NCI-H128 (cell line): ENCODE results near the gene SLC25A47.

Experiments used
- DNase-seq: peaks from one replicate; lab custom pipeline; 2025; ENCODE audit not compliant: unreplicated experiment; lab: John Stamatoyannopoulos, UW

The SLC25A47 gene

DNA sequence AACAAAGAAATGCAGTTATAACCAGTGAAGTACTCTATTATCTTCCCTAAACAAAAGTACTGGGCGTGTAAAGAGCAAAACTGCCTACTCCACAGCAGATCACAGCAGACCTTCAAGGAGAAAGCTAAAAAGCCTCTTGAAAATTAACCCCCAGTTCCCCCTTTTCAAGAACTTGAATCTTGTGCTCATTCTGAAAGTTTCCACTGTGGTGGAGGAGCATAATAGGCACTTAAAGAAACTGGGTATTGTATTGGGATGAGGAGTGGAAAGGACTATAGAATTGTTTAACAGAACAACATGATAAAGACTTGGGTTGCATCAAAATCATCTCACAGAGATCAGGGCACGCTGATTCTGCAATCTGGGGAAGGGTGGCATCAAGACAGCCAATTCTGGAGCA is 51.1 kb downstream of the SLC25A47 start:
- no peak for DNase-seq

DNA sequence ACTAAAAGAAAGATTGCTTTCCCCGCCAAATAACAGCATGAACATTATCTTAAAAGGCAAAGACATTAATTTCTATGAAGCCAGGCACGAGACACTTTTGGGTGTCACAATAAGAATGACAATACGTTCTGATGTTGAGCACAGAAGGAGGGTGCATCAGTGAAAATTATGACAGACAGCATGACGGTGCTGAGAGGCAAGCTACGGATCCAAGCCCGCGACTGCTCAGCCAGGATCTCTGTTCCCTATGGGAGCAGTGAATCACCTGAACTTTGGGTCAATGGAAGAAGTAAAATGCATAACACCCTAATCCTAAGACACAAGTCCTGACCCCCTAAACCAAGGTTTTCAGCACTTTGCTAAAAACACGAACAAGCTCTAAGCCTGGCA is 51.7 kb downstream of the SLC25A47 start:
- DNase-seq, result no peak

DNA sequence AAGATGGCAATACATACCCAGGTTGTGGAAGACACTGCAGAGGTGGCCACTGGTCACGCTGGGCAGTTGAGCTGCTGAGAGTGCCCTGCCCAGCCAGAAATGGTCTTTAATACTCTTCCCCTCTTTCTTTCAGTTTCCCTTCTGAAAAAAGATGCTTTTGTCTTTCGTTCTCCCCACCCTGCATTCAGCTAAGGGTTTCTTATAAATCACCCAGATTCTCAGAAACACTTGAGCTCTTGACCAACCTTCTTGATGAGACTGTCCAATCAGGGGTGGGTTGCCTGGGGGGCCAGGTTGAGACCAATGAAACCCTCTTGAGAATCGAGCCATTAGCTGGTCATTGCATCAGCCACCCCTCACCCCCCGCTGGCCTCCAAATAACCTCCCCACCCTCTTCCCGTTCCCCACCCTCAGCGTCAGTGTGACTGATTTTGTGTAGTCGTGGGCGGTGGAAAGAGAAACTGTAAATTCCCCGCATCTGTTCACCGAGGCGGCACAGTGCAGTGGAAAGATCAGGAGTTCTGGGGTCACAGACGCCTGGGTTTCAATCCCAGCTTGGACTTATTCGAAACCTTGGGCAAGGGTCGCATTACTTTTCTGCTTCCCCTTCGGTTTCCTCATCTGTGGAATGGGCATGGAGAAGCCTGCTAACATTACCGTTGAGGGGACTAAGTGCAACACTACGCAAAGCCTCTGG is 52.3 kb downstream of the SLC25A47 start:
- no peak for DNase-seq

DNA sequence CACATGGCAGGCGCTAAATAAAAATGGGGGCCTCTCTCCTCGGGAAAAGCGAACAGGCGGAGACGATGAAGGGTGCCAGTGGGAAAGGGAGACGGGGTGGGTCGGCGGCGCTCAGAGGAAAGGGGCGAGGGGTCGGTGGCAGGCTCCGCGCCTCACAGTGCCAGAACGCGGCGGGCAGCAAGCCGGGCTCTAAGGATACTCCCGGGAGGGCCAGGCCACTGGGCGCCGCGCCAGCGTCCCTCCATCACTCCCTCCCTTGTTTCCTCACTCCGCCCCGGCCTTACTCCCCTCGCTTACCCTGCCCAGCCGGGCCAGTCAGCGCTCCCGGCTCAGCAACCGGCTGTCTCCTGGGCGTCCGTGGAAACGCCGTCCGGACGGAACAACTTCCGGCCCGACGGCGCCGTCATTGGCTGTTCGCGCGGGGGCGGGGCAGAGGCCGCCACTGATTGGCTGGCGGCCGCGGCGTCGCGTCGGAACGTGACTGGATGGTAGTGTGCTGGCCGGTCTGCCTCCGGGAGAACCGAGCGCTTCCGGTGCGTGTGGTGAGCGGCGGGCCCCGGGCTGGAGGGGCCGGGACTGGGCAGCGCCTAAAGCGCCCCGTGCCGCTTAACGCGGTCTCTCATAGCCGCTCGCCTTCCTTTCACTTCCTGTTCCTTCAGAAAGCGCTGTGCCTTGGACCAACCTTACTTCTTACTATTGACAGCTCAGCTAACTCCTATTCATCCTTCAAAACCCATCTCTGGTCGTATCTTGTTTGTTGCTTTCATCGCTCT is 53.0 kb downstream of the SLC25A47 start, which contains the start of gene WDR25:
TSS of gene WDR25 (plus strand) at position 523 of the 773 bp plus-strand sequence.
- peak; percentile 92 for DNase-seq

DNA sequence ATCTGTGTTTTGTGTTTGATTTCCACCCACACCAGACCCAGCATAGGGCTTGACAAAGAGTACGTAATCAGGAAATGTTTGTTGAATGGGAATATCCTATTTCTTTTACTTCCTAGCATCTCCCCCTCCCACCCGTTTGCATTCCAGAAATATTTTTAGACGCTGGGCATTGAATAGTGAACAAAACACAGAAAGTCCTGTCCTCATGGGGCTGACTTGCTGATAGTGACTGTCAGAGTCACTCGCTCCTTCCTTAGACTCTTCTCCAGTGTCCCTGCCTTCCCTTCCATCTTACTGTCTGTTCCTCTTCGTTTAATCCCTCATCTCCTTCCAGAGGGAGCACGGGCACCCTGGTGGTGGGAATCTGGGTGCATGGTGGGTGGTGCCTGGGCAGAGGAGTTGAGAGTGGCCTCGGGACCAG is 53.6 kb downstream of the SLC25A47 start:
- DNase-seq, result no peak
